Kidney (tissue), 14 donors: ENCODE measurements around the gene FLRT2. TPM values are rescaled to one million over a fixed set of nuclear protein-coding genes. Genes with fewer than 3 reads are reported as not detected.

Source experiments
- DNase-seq, 5 donors: peaks; one replicate each; pipeline ENCODE4 v3.0.0-alpha.2; 2013 to 2020
- FAIRE-seq: peaks from 2 replicates; lab custom pipeline; 2012; peaks lifted over from hg19 to GRCh38; lab: Jason Lieb, UNC
- H3K27ac ChIP-seq, 2 donors: one replicate each; pipeline ENCODE4 v1.7.0; 2013; ENCODE audit warnings: low read depth in 2 of 2, low read length in 2 of 2, inconsistent platforms in 1 of 2
- H3K27me3 ChIP-seq: one replicate; pipeline ENCODE4 v1.7.1; 2013; ENCODE audit warnings: low read length, inconsistent platforms; ENCODE audit not compliant: control insufficient read depth, insufficient read depth
- H3K36me3 ChIP-seq, 3 donors: one replicate each; pipeline versions ENCODE4 v1.7.0 to v1.7.1; 2013; ENCODE audit warnings: low read length in 3 of 3, control low read depth in 1 of 3, inconsistent platforms in 1 of 3; ENCODE audit not compliant: insufficient read depth in 3 of 3, control insufficient read depth in 2 of 3
- H3K4me1 ChIP-seq, 3 donors: one replicate each; pipeline versions ENCODE4 v1.7.0 to v1.7.1; 2013; ENCODE audit warnings: low read length in 3 of 3, inconsistent platforms in 1 of 3, low read depth in 1 of 3; ENCODE audit not compliant: control insufficient read depth in 2 of 3, insufficient read depth in 2 of 3
- H3K4me3 ChIP-seq, 3 donors: one replicate each; pipeline versions ENCODE4 v1.7.0 to v1.8.1; 2013; ENCODE audit warnings: low read length in 3 of 3, control low read depth in 1 of 3, inconsistent platforms in 1 of 3
- H3K9ac ChIP-seq, 3 donors: one replicate each; pipeline versions ENCODE4 v1.7.0 to v1.7.1; 2013; ENCODE audit warnings: low read length in 3 of 3, control low read depth in 1 of 3, inconsistent platforms in 1 of 3
- H3K9me3 ChIP-seq, 3 donors: one replicate each; pipeline versions ENCODE4 v1.7.0 to v1.7.1; 2013; ENCODE audit warnings: low read length in 3 of 3, control low read depth in 1 of 3, inconsistent platforms in 1 of 3; ENCODE audit not compliant: control insufficient read depth in 2 of 3, insufficient read depth in 1 of 3
- CTCF ChIP-seq: IDR thresholded peaks from 3 replicates; pipeline ENCODE4 v1.5.1; 2012; ENCODE audit warnings: mild to moderate bottlenecking, moderate library complexity, borderline replicate concordance; ENCODE audit not compliant: insufficient read depth; ENCODE audit errors: extremely low read depth
- intact Hi-C: fragments of 100-400 bp; cut with DNase I; formaldehyde crosslinking; loops from one replicate; pipeline ENCODE4 v1.11.1; 2022
- polyA plus RNA-seq: library from polyadenylated mRNA; stranded (reverse); fragments of 350-450 nt; fragmentation: Illumina TruSeq; extraction: RNeasy Lipid Tissue Mini Kit (QIAGEN cat#74804); gene quantifications from one replicate; pipeline ENCODE4 v1.2.3, GENCODE V29; 2014; ENCODE audit warnings: low read depth, low replicate concordance; ENCODE audit not compliant: insufficient read depth
- total RNA-seq: library from RNA; stranded (reverse); fragmentation: NEBNext Ultra II Directional; extraction: Animal tissue kit (Norgen Biotek cat#: 25700); gene quantifications from one replicate; pipeline ENCODE4 v1.2.1, GENCODE V29; 2021
- donor health status: control.
- donor health status: control.
- donor health status: control.
- donor health status: control.
- donor health status: control.
- donor health status: DM: yes; HTN: yes; CAD: no.
- donor health status: Normal renal cell carcinoma (clear cell type).

The FLRT2 gene
- total and polyA plus RNA-seq, 2 donors from 2014 or later = 1.2 to 16.6 TPM

- TF ChIP-seq CTCF = peak; percentile 32
Observed at GRCh38 chr14:85528080-85528896, 1.7 kb upstream of the FLRT2 start.

DNA sequence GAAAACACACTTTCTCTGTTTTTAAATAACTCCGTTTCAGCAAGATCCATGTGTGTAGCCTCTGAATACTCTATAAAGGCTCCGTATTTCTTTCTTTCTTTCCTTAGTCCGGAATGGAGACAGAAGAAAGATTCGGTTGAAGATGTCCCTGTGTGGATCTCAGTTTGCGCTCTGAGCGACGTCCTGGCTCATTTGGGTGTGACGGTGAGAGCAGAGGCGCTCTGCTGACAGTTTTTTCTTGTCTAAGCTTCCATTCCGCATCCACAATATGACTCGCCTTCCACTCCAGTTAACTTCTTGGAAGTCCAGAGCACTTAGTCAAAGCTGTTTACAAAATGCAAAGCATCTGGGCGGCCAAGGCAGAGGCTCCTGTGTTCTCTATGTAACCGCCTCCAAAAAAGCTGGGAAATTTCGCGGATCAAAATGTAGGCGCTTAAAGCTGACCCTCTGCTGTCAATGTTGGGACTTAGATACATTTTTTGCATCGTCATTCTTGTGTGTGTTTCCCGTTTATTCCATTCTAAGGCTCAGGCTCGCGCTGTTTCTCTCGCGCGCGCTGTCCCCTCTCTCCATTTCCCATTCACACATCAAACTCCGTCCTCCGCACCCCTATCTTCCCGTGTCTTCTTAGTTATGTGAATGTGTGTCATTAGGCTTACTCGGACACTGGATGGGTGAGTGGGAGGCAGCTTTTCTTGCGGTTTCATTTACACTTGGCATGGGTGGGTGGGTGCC lies 880 bp upstream of the FLRT2 start:
- TF ChIP-seq CTCF = no peak
- no peaks in the 10 kb centered on the region for H3K9me3 ChIP-seq
- no peaks in the 10 kb centered on the region for H3K36me3 ChIP-seq
- peak overlapping the region; percentile 39 to 43 for H3K27ac ChIP-seq
- DNase-seq (peak; percentile 32 to 73 (median 48)), FAIRE-seq (no peak)
- H3K4me3 ChIP-seq = peak overlapping the region; percentile 46 to 92 (median 67)
- H3K4me1 ChIP-seq = peaks cover 2 to 18% (median 3%) of the 10 kb centered on the region in 3 donors
- H3K27me3 ChIP-seq = peaks cover 2% of the 10 kb centered on the region
- intact Hi-C loops = no loop called here
- peak overlapping the region in 2 of 3 donors; percentile 37 to 92 for H3K9ac ChIP-seq

More at GRCh38 chr14:85528080-85528896, 1.7 kb upstream of the FLRT2 start:
- FAIRE-seq (no peak), DNase-seq (peak in 4 of 5 donors; percentile 52 to 91 (median 74))
- peak overlapping the region; percentile 46 to 92 (median 67) for H3K4me3 ChIP-seq
- H3K9me3 ChIP-seq = no peaks in the 10 kb centered on the region
- peak overlapping the region in 2 of 3 donors; percentile 37 to 92 for H3K9ac ChIP-seq
- H3K27ac ChIP-seq = peak overlapping the region in 1 of 2 donors; percentile 19
- peaks cover 2 to 18% (median 3%) of the 10 kb centered on the region in 3 donors for H3K4me1 ChIP-seq
- intact Hi-C loops = no loop called here
- H3K36me3 ChIP-seq = no peaks in the 10 kb centered on the region
- H3K27me3 ChIP-seq = peaks cover 2% of the 10 kb centered on the region

- Histone ChIP-seq H3K4me3 (peak overlapping the region; percentile 32 to 92 (median 67)), H3K4me1 (peaks cover 2 to 18% (median 3%) of the 10 kb centered on the region in 3 donors), H3K36me3 (no peaks in the 10 kb centered on the region), H3K9me3 (no peaks in the 10 kb centered on the region), H3K27me3 (peaks cover 2% of the 10 kb centered on the region), H3K27ac (no peak overlapping the region), H3K9ac (peak overlapping the region in 1 of 3 donors; percentile 92)
- FAIRE-seq (no peak), DNase-seq (no peak)
- intact Hi-C loops = no loop called here
- no peak for TF ChIP-seq CTCF
Observed at GRCh38 chr14:85530626-85531025, 682 bp downstream of the FLRT2 start.
